ENCODE measurements around the gene ATF5.

ATF5 gene

GRCh38 chr19:49929121-49929610 is at the start of gene ATF5, which contains the start of gene NUP62:
TSS of gene ATF5 (plus strand) at chr19:49929205. CDS start at chr19:49930851, 1,646 bp downstream.
TSS of gene NUP62 (minus strand) at chr19:49929504. CDS start at chr19:49909807, 19,697 bp downstream.
- peak; percentile 75 to 92 for DNase-seq (ENCODE audit: extremely low read depth in 1 of 2, low read depth in 1 of 2)

- no peak for DNase-seq (ENCODE audit: extremely low read depth in 1 of 2, low read depth in 1 of 2)
These were observed 49.6 kb upstream of the ATF5 start for GRCh38 chr19:49879243-49879963.

GRCh38 chr19:49880162-49880869 is 48.7 kb upstream of the ATF5 start:
- no peak for DNase-seq (ENCODE audit: extremely low read depth in 1 of 2, low read depth in 1 of 2)

- no peak for DNase-seq (ENCODE audit: extremely low read depth in 1 of 2, low read depth in 1 of 2)
These were observed 47.8 kb upstream of the ATF5 start for GRCh38 chr19:49881186-49881585.

- DNase-seq (ENCODE audit: extremely low read depth in 1 of 2, low read depth in 1 of 2): no peak
These were observed 47.2 kb upstream of the ATF5 start for GRCh38 chr19:49881672-49882394.

- no peak for DNase-seq (ENCODE audit: extremely low read depth in 1 of 2, low read depth in 1 of 2)
These were observed 46.4 kb upstream of the ATF5 start for GRCh38 chr19:49882643-49883042.

GRCh38 chr19:49883094-49883493 is 45.9 kb upstream of the ATF5 start:
- no peak for DNase-seq (ENCODE audit: extremely low read depth in 1 of 2, low read depth in 1 of 2)

GRCh38 chr19:49884109-49884508 is 44.9 kb upstream of the ATF5 start:
- DNase-seq (ENCODE audit: extremely low read depth in 1 of 2, low read depth in 1 of 2): no peak

- DNase-seq (ENCODE audit: extremely low read depth in 1 of 2, low read depth in 1 of 2): no peak
These were observed 44.2 kb upstream of the ATF5 start for GRCh38 chr19:49884760-49885159.

GRCh38 chr19:49887037-49887664 is 41.9 kb upstream of the ATF5 start:
- DNase-seq (ENCODE audit: extremely low read depth in 1 of 2, low read depth in 1 of 2): no peak

GRCh38 chr19:49887665-49888509 is 41.1 kb upstream of the ATF5 start:
- no peak for DNase-seq (ENCODE audit: extremely low read depth in 1 of 2, low read depth in 1 of 2)

- no peak for DNase-seq (ENCODE audit: extremely low read depth in 1 of 2, low read depth in 1 of 2)
These were observed 40.5 kb upstream of the ATF5 start for GRCh38 chr19:49888510-49888824.

GRCh38 chr19:49889038-49889686 is 39.8 kb upstream of the ATF5 start:
- no peak for DNase-seq (ENCODE audit: extremely low read depth in 1 of 2, low read depth in 1 of 2)

- DNase-seq (ENCODE audit: extremely low read depth in 1 of 2, low read depth in 1 of 2): peak; percentile 38 to 63
These were observed 39.2 kb upstream of the ATF5 start for GRCh38 chr19:49889687-49890348.

- peak; percentile 21 to 55 for DNase-seq (ENCODE audit: extremely low read depth in 1 of 2, low read depth in 1 of 2)
These were observed 38.4 kb upstream of the ATF5 start for GRCh38 chr19:49890349-49891311.

- no peak for DNase-seq (ENCODE audit: extremely low read depth in 1 of 2, low read depth in 1 of 2)
These were observed 37.6 kb upstream of the ATF5 start for GRCh38 chr19:49891393-49891792.

- no peak for DNase-seq (ENCODE audit: extremely low read depth in 1 of 2, low read depth in 1 of 2)
These were observed 36.3 kb upstream of the ATF5 start for GRCh38 chr19:49892716-49893115.
